HG03025 (cell line): ENCODE results near the gene TTLL11.

Experiments
- ATAC-seq: cut with Tn5 transposase; IDR thresholded peaks from one replicate; pipeline ENCODE4 v1.9.1; 2021; ENCODE audit warnings: mild to moderate bottlenecking, moderate library complexity; ENCODE audit not compliant: unreplicated experiment, low FRiP score

The TTLL11 gene

DNA sequence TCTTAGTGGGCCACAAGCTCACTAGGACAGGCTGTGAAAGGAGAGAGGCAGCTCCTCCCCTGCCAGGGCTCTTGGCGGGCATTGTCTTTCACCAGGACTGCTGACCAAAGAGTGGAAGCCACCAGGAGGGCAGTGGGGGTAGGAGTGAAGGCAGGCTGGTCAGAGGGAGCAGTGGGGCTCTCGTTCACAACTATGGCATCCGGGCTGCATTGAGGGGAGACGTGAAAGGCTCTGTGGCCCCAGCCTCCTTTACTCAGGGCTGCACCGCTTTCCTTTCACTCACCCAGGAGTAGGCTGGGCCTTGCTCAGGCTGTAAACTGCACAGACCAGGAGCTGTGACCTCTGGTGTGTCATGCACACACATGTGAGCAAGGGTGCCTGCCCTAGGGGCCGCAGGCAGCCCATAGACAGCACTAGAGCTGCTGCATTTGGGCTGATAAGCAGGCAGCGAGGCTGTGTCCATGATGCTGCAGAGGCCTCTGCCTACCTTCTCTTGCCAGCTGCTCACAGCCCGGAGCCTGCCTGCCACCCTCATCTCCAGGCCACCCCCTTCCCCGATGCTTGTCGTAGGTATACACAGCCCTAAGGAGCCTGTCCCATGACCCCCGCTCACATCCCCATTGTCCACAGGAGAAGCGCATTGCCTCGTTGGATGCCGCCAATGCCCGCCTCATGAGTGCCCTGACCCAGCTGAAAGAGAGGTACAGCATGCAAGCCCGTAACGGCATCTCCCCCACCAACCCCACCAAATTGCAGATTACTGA lies 311.2 kb downstream of the TTLL11 start:
- no peak for ATAC-seq

- no peak for ATAC-seq
Measured at GRCh38 chr9:121781145-121781548, 312.0 kb downstream of the TTLL11 start.

- ATAC-seq = no peak
Measured at GRCh38 chr9:121780177-121781040, 312.7 kb downstream of the TTLL11 start.

DNA sequence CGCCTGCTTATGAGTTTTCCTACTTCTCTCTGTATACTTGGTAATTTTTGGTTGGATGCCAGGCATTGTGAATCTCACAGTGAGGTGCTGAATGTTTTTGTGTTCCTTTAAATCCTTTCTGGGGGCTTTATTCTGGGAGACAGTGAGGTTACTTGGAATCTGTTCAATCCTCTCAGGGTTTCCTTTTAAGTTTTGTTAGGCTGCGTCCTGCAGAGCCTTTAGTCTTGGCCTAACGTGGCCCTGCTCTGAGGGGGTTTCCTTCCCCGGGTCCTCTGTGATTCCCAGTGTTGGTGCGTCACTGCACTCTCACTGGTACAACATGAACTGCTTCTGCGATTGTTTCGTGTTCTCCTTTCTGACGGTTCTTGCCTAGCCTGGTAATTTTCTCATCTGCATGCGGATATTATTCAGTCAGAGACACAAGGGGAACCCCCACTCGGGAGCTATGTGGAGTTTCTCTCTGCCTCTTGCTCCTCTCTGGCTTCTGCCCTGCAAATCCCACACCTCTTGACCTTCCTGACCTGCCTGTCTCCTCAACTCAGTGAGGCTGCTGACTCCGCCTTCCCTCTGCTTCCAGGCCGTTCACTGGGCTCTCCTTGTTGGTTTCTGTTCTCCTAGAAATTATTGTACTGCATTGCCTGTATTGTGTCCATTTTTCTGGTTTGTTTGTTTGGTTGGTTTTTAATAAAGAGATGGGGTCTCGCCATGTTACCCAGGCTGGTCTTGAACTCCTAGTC lies 313.6 kb downstream of the TTLL11 start:
- ATAC-seq = no peak

DNA sequence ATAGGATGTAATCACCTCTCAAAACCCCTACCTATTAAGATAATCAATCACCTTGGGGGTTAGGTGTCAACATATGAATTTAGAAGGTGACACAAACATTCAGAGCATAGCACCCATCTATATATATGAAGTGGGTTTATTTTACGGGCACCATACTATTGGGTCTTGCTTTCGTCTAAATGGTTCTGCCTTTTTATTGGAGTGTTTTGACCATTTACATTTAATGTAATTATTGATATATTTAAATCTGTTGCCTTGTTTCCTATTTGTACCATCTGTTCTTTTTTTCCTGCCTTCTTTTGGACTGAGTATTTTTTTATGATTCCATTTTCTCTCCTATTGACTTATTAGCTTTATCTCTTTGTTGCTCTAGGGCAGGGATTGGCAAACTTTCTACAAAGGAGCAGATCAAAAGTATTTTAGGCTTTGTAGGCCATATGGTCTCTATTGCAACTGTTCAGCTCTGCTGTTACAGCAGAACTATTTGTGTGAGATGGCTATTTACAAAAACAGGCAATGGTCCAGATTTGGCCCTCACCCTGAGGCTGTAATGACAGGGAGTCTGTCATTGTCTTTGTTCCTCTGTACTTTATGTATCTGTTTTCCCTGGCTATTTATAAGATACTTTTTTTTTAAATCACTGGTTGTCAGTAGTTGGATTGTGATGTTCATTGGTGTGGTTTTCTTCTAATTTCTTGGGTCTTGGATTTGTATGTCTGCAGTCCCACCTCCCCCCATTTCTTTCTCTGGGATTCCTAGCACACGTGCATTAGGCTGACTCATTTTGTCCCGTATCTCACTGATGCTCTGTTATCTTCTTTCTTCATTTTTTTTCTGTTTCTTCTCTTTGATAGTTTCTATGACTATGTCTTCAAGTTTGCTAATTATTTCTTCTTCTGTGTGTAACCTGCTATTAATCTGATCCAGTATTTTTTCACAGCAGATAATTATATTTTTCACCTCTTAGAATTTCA lies 314.6 kb downstream of the TTLL11 start:
- no peak for ATAC-seq

- ATAC-seq = no peak
Measured at GRCh38 chr9:121776739-121777637, 316.1 kb downstream of the TTLL11 start.

DNA sequence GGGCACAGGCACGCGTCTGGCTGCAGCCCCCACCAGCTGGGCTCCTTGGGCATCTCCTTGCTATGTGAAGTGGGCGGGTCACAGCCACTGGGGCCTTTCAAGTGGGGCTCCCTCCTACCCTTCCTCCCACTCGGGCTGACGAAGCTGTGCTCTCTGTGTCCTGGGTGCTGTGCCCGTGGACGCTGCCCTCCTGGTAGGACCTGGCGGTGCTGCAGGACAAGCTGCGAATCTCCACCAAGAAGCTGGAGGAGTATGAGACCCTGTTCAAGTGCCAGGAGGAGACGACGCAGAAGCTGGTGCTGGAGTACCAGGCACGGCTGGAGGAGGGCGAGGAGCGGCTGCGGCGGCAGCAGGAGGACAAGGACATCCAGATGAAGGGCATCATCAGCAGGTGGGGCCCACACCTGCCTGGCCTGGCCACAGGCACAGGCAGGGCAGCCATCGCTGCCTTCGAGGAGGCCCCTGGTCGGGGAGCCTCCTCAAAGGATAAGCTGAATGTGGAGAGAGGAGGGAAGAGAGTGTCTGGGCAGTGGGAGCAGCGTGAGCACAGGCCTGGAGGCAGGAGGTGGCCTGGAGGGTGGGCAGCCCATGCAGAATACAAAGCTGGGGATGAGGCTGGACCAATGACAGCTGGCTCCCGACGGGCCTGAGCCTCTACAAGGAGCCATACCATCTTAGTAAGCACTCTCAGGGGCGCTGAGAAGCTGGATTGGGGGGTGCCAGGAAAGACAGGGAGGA lies 316.9 kb downstream of the TTLL11 start:
- ATAC-seq = no peak

- no peak for ATAC-seq
Measured at GRCh38 chr9:121774715-121775613, 318.1 kb downstream of the TTLL11 start.

- ATAC-seq = no peak
Measured at GRCh38 chr9:121773954-121774714, 319.0 kb downstream of the TTLL11 start.

GRCh38 chr9:121773286-121773953 lies 319.7 kb downstream of the TTLL11 start:
- no peak for ATAC-seq

DNA sequence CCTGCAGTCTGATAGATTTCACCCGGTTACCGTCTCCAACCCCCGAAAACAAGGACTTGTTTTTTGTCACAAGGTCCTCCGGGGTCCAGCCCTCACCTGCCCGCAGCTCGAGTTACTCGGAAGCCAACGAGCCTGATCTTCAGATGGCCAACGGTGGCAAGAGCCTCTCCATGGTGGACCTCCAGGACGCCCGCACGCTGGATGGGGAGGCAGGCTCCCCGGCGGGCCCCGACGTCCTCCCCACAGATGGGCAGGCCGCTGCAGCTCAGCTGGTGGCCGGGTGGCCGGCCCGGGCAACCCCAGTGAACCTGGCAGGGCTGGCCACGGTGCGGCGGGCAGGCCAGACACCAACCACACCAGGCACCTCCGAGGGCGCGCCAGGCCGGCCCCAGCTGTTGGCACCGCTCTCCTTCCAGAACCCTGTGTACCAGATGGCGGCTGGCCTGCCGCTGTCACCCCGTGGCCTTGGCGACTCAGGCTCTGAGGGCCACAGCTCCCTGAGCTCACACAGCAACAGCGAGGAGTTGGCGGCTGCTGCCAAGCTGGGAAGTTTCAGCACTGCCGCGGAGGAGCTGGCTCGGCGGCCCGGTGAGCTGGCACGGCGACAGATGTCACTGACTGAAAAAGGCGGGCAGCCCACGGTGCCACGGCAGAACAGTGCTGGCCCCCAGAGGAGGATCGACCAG lies 320.4 kb downstream of the TTLL11 start:
- no peak for ATAC-seq
